OCI-LY1 (cell line): Measurements from ENCODE around the gene CCNE1.

Experiments used
- CTCF ChIP-seq: fragments of 200-600 bp; sonication (generic), shearing (Covaris generic); IDR thresholded peaks from 2 replicates; pipeline ENCODE4 v1.5.1; 2017; ENCODE audit warnings: mild to moderate bottlenecking, antibody characterized with exemption, low read length, moderate library complexity, mixed read lengths
- EZH2 ChIP-seq: fragments of 200-600 bp; sonication (generic), shearing (Covaris generic); IDR thresholded peaks from 2 replicates; pipeline ENCODE4 v1.8.0; 2017; ENCODE audit warnings: borderline replicate concordance, mixed run types, mild to moderate bottlenecking, antibody characterized with exemption, low read length, moderate library complexity, mixed read lengths

- no peak for TF ChIP-seq CTCF
- no peak for TF ChIP-seq EZH2
These were observed at the start of gene CCNE1 for GRCh38 chr19:29811125-29812079.
